H54 (cell line): ENCODE data around the gene ROR2.

Experiments used
- DNase-seq: peaks from one replicate; pipeline ENCODE4 v3.0.0; 2011; ENCODE audit warnings: low spot score, mixed read lengths; ENCODE audit not compliant: insufficient read length
- FAIRE-seq: peaks from 3 replicates; lab custom pipeline; 2011; peaks lifted over from hg19 to GRCh38; lab: Jason Lieb, UNC
- POLR2A ChIP-seq: IDR thresholded peaks from 2 replicates; pipeline ENCODE4 v1.6.1; 2011; ENCODE audit warnings: low read depth, mild to moderate bottlenecking, low read length

Gene ROR2

GRCh38 chr9:91736311-91736710 lies 213.7 kb downstream of the ROR2 start:
- TF ChIP-seq POLR2A = no peak
- DNase-seq = no peak
- FAIRE-seq = no peak

- no peak for FAIRE-seq
- TF ChIP-seq POLR2A = no peak
- DNase-seq = no peak
Observed at GRCh38 chr9:91735049-91735448, 215.0 kb downstream of the ROR2 start.

GRCh38 chr9:91734371-91734981 lies 215.6 kb downstream of the ROR2 start:
- FAIRE-seq (no peak), DNase-seq (peak; percentile 87)
- TF ChIP-seq POLR2A = no peak

- no peak for TF ChIP-seq POLR2A
- DNase-seq (no peak), FAIRE-seq (no peak)
Observed at GRCh38 chr9:91733006-91733624, 216.9 kb downstream of the ROR2 start.

GRCh38 chr9:91732187-91733005 lies 217.6 kb downstream of the ROR2 start:
- no peak for TF ChIP-seq POLR2A
- no peak for FAIRE-seq
- no peak for DNase-seq

- no peak for TF ChIP-seq POLR2A
- DNase-seq (no peak), FAIRE-seq (no peak)
Observed at GRCh38 chr9:91730806-91731205, 219.2 kb downstream of the ROR2 start.

- no peak for DNase-seq
- TF ChIP-seq POLR2A = no peak
- no peak for FAIRE-seq
Observed at GRCh38 chr9:91729558-91729842, 220.5 kb downstream of the ROR2 start.

- no peak for DNase-seq
- FAIRE-seq = no peak
- TF ChIP-seq POLR2A = no peak
Observed at GRCh38 chr9:91727972-91728371, 222.1 kb downstream of the ROR2 start.

- TF ChIP-seq POLR2A = no peak
- no peak for FAIRE-seq
- peak; percentile 94 for DNase-seq
Observed at GRCh38 chr9:91727316-91727861, 222.6 kb downstream of the ROR2 start.

- TF ChIP-seq POLR2A = no peak
- FAIRE-seq (no peak), DNase-seq (no peak)
Observed at GRCh38 chr9:91726406-91727100, 223.5 kb downstream of the ROR2 start.

- DNase-seq (no peak), FAIRE-seq (no peak)
- no peak for TF ChIP-seq POLR2A
Observed at GRCh38 chr9:91725651-91726050, 224.4 kb downstream of the ROR2 start.

GRCh38 chr9:91724609-91725505 lies 225.2 kb downstream of the ROR2 start:
- TF ChIP-seq POLR2A = no peak
- DNase-seq = no peak
- FAIRE-seq = no peak

- FAIRE-seq = no peak
- no peak for DNase-seq
- no peak for TF ChIP-seq POLR2A
Observed at GRCh38 chr9:91724068-91724440, 226.0 kb downstream of the ROR2 start.
